Brain microvascular endothelial cell (primary cell): ENCODE data around the gene ZNF783.
A peak's percentile ranks its signal among the peaks of the same experiment; 100 is the strongest.

Experiments
- DNase-seq: peaks from one replicate; pipeline ENCODE4 v3.0.0-alpha.2; 2020
- H3K27ac ChIP-seq: fragments of 250-450 bp; sonication (Bioruptor Pico); 2 replicates; pipeline ENCODE4 v1.5.1; 2020; ENCODE audit warnings: mild to moderate bottlenecking, moderate library complexity
- H3K27me3 ChIP-seq: fragments of 250-450 bp; sonication (Bioruptor Pico); replicated peaks from 2 replicates; pipeline ENCODE4 v1.5.1; 2020; ENCODE audit warnings: mild to moderate bottlenecking
- H3K36me3 ChIP-seq: fragments of 250-450 bp; sonication (Bioruptor Pico); replicated peaks from 2 replicates; pipeline ENCODE4 v1.5.1; 2020; ENCODE audit warnings: mild to moderate bottlenecking
- H3K4me3 ChIP-seq: 2 replicates; pipeline ENCODE4 v1.5.1; 2011; ENCODE audit warnings: low read depth, mild to moderate bottlenecking, control low read depth, low read length, moderate library complexity
- CTCF ChIP-seq: IDR thresholded peaks from 2 replicates; pipeline ENCODE4 v1.5.1; 2011; ENCODE audit warnings: low read depth, mild to moderate bottlenecking, moderate library complexity, low read length, control low read depth, inconsistent platforms; ENCODE audit errors: missing control alignments
- in situ Hi-C: cut with HindIII; loops from 2 replicates; pipeline ENCODE4 v1.10.0; 2017; ENCODE audit warnings: low sequenced_read_pairs, low pct_ligation_motif_present

The ZNF783 gene

GRCh38 chr7:149284850-149285585, 23.0 kb downstream of the ZNF783 start:
- peak; percentile 88 for DNase-seq

GRCh38 chr7:149285603-149286002, 23.6 kb downstream of the ZNF783 start:
- Histone ChIP-seq H3K36me3 (peaks cover 5% of the 10 kb centered on the region), H3K27me3 (no peaks in the 10 kb centered on the region), H3K4me3 (peak overlapping the region; percentile 70), H3K27ac (no peak overlapping the region)
- in situ Hi-C loops, result no loop called here
- TF ChIP-seq CTCF, result no peak
- DNase-seq, result peak; percentile 20

More at GRCh38 chr7:149284850-149285585, 23.0 kb downstream of the ZNF783 start:
- Histone ChIP-seq H3K27ac (no peak overlapping the region), H3K27me3 (no peaks in the 10 kb centered on the region), H3K4me3 (peak overlapping the region; percentile 70), H3K36me3 (peaks cover 5% of the 10 kb centered on the region)
- TF ChIP-seq CTCF, result no peak
- in situ Hi-C loops, result no loop called here

GRCh38 chr7:149286811-149287400, 24.9 kb downstream of the ZNF783 start:
- in situ Hi-C loops, result no loop called here
- DNase-seq, result no peak
- no peak overlapping the region for H3K4me3 ChIP-seq
- H3K27ac ChIP-seq, result no peak overlapping the region
- peaks cover 3% of the 10 kb centered on the region for H3K36me3 ChIP-seq
- no peak for TF ChIP-seq CTCF
- H3K27me3 ChIP-seq, result no peaks in the 10 kb centered on the region

GRCh38 chr7:149287622-149288021, 25.6 kb downstream of the ZNF783 start:
- in situ Hi-C loops, result no loop called here
- Histone ChIP-seq H3K4me3 (no peak overlapping the region), H3K36me3 (no peaks in the 10 kb centered on the region), H3K27me3 (no peaks in the 10 kb centered on the region), H3K27ac (no peak overlapping the region)
- no peak for DNase-seq
- TF ChIP-seq CTCF, result no peak

- Histone ChIP-seq H3K27ac (no peak overlapping the region), H3K36me3 (no peaks in the 10 kb centered on the region), H3K4me3 (no peak overlapping the region), H3K27me3 (no peaks in the 10 kb centered on the region)
- in situ Hi-C loops, result no loop called here
- no peak for TF ChIP-seq CTCF
- no peak for DNase-seq
These were observed 27.3 kb downstream of the ZNF783 start for GRCh38 chr7:149289262-149289661.

GRCh38 chr7:149289856-149290255, 27.9 kb downstream of the ZNF783 start:
- H3K36me3 ChIP-seq, result no peaks in the 10 kb centered on the region
- no peak overlapping the region for H3K27ac ChIP-seq
- H3K4me3 ChIP-seq, result no peak overlapping the region
- in situ Hi-C loops, result no loop called here
- DNase-seq, result no peak
- no peaks in the 10 kb centered on the region for H3K27me3 ChIP-seq
- no peak for TF ChIP-seq CTCF
